IPS-18c (cell line): ENCODE data around the gene DRAP1.

Source experiments
- H3K4me3 ChIP-seq: 2 replicates; pipeline ENCODE4 v1.7.0; 2013; ENCODE audit warnings: low read depth, mild to moderate bottlenecking, low read length, moderate library complexity; ENCODE audit not compliant: insufficient read depth
- H3K9me3 ChIP-seq: one replicate; pipeline ENCODE4 v1.6.1; 2013; ENCODE audit warnings: mild to moderate bottlenecking, low read length, moderate library complexity; ENCODE audit not compliant: control insufficient read depth, insufficient read depth

DRAP1 gene, protein sequence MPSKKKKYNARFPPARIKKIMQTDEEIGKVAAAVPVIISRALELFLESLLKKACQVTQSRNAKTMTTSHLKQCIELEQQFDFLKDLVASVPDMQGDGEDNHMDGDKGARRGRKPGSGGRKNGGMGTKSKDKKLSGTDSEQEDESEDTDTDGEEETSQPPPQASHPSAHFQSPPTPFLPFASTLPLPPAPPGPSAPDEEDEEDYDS

GRCh38 chr11:65919141-65919572 lies at the start of gene DRAP1:
Gene DRAP1 (plus strand): TSS chr11:65919426. CDS start chr11:65919502, 76 bp downstream.
- Histone ChIP-seq H3K9me3 (no peaks in the 10 kb centered on the region), H3K4me3 (peak within 1 kb of the TSS; percentile 94)

DNA sequence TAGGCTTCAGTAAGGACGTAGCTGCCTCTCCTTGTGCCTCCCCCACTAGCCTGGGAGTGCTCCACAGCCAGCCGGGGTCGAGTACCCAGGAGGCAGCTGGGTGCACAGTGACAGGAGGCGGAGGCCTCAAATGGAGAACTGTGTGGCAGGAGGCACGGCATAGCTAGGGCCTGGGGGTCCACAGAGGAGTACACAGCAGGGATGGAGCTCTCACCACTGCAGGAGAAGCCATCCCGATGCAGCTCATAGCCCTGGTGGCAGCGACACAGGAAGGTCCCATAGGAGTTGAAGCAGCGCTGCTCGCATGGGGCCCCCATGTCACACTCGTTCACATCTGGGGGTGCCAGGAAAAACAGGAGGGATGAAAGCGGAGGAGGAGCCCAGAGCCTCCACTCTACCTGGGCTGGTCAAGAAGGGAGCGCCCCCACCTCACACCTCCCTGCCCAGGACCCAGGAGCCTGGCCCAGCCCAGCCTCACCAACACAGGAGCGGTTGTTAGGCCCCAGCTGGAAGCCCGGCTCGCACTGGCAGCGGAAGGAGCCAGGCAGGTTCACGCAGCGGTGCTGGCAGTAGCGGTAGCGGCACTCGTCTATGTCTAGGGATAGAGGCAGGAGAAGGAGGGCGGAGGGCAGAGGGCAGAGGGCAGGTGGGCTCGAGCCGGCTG lies 49.5 kb upstream of the DRAP1 start:
- Histone ChIP-seq H3K9me3 (no peaks in the 10 kb centered on the region), H3K4me3 (no peak overlapping the region)

- no peaks in the 10 kb centered on the region for H3K9me3 ChIP-seq
- H3K4me3 ChIP-seq, result no peak overlapping the region
These were observed 48.9 kb upstream of the DRAP1 start for GRCh38 chr11:65870307-65870658.

GRCh38 chr11:65870706-65871681 lies 48.2 kb upstream of the DRAP1 start:
- Histone ChIP-seq H3K9me3 (no peaks in the 10 kb centered on the region), H3K4me3 (no peak overlapping the region)

DNA sequence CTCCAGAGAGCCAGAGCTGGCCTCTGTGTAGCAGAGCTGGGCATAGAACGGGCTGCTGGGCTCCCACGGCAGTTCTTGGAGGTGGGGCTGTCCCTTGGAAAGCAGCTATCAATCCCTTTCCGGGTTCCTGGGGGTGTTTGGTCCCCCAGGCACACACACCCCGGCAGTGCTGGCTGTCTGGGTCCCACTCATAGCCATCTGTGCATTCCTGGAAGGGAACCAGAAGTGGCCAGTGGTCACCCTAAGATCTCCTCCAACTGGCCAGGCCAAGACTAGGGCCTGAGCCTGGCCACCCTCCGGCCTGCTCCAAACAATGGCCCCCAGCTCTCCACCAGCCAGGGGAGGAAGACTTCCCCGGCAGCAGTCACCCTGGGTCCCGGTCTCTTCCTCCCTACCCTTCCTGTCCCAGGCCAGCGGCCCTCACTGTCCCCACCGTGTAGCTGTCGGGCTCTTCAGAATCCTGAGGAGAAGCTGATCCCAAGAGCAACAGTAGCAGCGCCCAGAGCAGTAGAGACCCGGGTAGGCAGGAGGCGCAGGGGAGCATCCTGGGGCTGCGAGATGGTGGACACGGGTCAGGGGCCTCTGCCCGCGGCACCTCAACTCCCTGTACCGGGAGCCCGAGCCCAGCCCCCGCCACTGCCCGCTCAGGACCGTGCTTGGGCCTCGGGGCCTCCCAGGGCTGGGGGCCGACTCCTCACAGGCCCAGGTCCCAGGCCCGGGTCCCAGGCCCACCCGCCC lies 47.2 kb upstream of the DRAP1 start:
- H3K4me3 ChIP-seq, result peak overlapping the region; percentile 46
- no peaks in the 10 kb centered on the region for H3K9me3 ChIP-seq

- Histone ChIP-seq H3K9me3 (no peaks in the 10 kb centered on the region), H3K4me3 (peak within 1 kb of the TSS; percentile 71)
These were observed 46.5 kb upstream of the DRAP1 start, which contains the start of gene EFEMP2 for GRCh38 chr11:65872586-65873317. Gene EFEMP2 (minus strand): TSS chr11:65872800. CDS start chr11:65872354, 446 bp downstream.

DNA sequence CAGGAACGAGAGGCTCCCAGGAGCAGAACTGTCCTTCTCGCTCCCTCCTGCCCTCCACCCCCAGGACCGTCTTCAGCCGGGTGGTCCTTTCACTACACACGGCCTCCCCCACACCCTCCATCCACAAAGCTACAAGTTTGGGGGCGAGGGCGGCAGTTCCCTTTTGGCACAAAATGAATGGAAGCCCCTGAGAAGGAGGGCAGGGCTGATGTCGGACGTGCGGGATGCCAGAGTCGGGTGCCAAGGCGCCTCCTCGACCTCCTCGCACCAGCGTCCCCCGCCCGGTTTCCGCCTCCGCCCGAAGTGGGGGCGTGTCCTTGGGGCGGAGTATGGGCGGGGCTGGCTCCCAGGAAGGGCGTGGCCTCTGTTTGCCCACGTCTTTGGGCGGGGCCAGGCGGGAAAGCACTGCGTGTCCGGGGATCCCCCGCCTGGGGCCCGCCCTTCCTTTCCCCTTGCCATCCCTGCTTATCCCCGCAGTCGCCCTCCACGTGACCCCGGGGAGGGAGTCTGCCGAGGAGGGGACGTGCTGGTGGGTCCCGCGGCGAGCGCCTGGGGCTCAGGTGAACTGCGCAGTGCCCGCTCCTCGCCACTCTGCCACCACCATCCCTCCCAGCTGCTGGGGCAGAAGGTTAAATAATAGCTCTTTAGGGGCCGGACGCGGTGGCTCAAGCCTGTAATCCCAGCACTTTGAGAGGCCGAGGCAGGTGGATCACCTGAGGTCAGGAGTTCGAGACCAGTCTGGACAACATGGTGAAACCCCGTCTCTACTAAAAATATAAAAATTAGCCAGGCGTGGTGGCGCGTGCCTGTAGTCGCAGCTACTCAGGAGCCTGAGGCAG lies 45.7 kb upstream of the DRAP1 start:
- H3K9me3 ChIP-seq, result no peaks in the 10 kb centered on the region
- H3K4me3 ChIP-seq, result peak overlapping the region; percentile 71

- H3K9me3 ChIP-seq, result no peaks in the 10 kb centered on the region
- no peak within 1 kb of the TSS for H3K4me3 ChIP-seq
These were observed 39.6 kb upstream of the DRAP1 start, which contains the start of gene CTSW for GRCh38 chr11:65879617-65880016. Gene CTSW (plus strand): TSS chr11:65879837. CDS start chr11:65879855, 18 bp downstream.

DNA sequence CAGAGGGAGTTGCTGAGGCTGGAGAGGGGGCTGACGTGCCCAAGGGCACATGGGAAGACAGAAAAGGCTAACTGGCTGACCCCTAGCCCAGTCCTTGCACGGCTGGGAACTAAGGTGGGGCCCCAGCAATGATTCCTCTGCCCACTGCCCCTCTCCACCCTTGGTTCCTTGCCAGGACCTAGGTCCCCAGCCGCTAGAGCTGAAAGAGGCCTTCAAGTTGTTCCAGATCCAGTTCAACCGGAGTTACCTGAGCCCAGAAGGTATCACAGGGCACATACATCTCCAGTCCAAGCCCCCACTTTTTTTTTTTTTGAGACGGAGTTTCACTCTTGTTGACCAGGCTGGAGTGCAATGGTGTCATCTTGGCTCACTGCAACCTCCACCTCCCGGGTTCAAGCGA lies 39.2 kb upstream of the DRAP1 start:
- Histone ChIP-seq H3K4me3 (no peak overlapping the region), H3K9me3 (no peaks in the 10 kb centered on the region)

- H3K4me3 ChIP-seq, result no peak overlapping the region
These were observed 38.3 kb upstream of the DRAP1 start for GRCh38 chr11:65880844-65881421.

GRCh38 chr11:65882120-65883057 lies 36.8 kb upstream of the DRAP1 start:
- Histone ChIP-seq H3K4me3 (no peak overlapping the region), H3K9me3 (no peaks in the 10 kb centered on the region)

More at GRCh38 chr11:65880844-65881421, 38.3 kb upstream of the DRAP1 start:
- H3K9me3 ChIP-seq, result no peaks in the 10 kb centered on the region

DNA sequence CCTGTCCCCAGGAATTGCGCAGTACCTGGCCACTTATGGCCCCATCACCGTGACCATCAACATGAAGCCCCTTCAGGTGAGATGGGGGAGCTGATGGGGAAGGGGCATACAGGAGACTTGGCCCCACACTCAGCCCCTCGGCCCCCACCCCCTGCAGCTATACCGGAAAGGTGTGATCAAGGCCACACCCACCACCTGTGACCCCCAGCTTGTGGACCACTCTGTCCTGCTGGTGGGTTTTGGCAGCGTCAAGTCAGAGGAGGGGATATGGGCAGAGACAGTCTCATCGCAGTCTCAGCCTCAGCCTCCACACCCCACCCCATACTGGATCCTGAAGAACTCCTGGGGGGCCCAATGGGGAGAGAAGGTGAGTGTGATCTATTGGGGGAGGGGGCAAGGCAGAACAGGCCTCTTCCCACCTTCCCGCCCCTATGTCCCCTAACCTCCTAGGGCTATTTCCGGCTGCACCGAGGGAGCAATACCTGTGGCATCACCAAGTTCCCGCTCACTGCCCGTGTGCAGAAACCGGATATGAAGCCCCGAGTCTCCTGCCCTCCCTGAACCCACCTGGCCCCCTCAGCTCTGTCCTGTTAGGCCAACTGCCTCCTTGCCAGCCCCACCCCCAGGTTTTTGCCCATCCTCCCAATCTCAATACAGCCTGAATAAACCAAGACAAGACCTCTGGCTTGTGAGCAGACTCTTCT lies 36.0 kb upstream of the DRAP1 start:
- Histone ChIP-seq H3K9me3 (no peaks in the 10 kb centered on the region), H3K4me3 (no peak overlapping the region; the same call in 1 of the 2 replicates)

- Histone ChIP-seq H3K9me3 (no peaks in the 10 kb centered on the region), H3K4me3 (no peak overlapping the region)
These were observed 35.2 kb upstream of the DRAP1 start for GRCh38 chr11:65883786-65884715.
